H9 (cell line): ENCODE data around the gene SMIM9. TPM values are rescaled to one million over a fixed set of nuclear protein-coding genes. Genes with fewer than 3 reads are reported as not detected.

Experiments
- DNase-seq: peaks from one replicate; pipeline ENCODE4 v3.0.0-alpha.2; 2017
- H2AFZ ChIP-seq: one replicate; pipeline ENCODE4 v1.6.1; 2013; ENCODE audit warnings: mild to moderate bottlenecking, low read length, control low read depth, moderate library complexity
- H2AK5ac ChIP-seq: 2 replicates; pipeline ENCODE4 v1.6.1; 2013; ENCODE audit warnings: low read length, control low read depth, mixed read lengths; ENCODE audit not compliant: insufficient read length
- H2BK120ac ChIP-seq: one replicate; pipeline ENCODE4 v1.6.1; 2013; ENCODE audit warnings: low read depth, mild to moderate bottlenecking, low read length, control low read depth, inconsistent platforms; ENCODE audit not compliant: poor library complexity, severe bottlenecking
- H2BK12ac ChIP-seq: 2 replicates; pipeline ENCODE4 v1.6.1; 2013; ENCODE audit warnings: low read length, control low read depth, mixed read lengths, low read depth; ENCODE audit not compliant: insufficient read length
- H2BK15ac ChIP-seq: 2 replicates; pipeline ENCODE4 v1.6.1; 2013; ENCODE audit warnings: low read depth, low read length, control low read depth
- H2BK20ac ChIP-seq: one replicate; pipeline ENCODE4 v1.6.1; 2013; ENCODE audit warnings: low read depth, mild to moderate bottlenecking, low read length, control low read depth, inconsistent platforms; ENCODE audit not compliant: poor library complexity, severe bottlenecking
- H2BK5ac ChIP-seq: 2 replicates; pipeline ENCODE4 v1.6.1; 2013; ENCODE audit warnings: low read length, control low read depth, mixed read lengths; ENCODE audit not compliant: insufficient read length
- H3K14ac ChIP-seq: 2 replicates; pipeline ENCODE4 v1.6.1; 2013; ENCODE audit warnings: low read length, control low read depth; ENCODE audit not compliant: insufficient read depth
- H3K18ac ChIP-seq: 2 replicates; pipeline ENCODE4 v1.6.1; 2013; ENCODE audit warnings: low read depth, mild to moderate bottlenecking, mixed read lengths, low read length, control low read depth; ENCODE audit not compliant: insufficient read length
- H3K23ac ChIP-seq: 2 replicates; pipeline ENCODE4 v1.6.1; 2013; ENCODE audit warnings: low read length, control low read depth, mixed read lengths, low read depth; ENCODE audit not compliant: insufficient read length
- H3K23me2 ChIP-seq: 2 replicates; pipeline ENCODE4 v1.6.1; 2013; ENCODE audit warnings: low read depth, mild to moderate bottlenecking, mixed read lengths, low read length, control low read depth; ENCODE audit not compliant: insufficient read length, poor library complexity, severe bottlenecking
- H3K27ac ChIP-seq: 2 replicates; pipeline ENCODE4 v1.5.1; 2013; ENCODE audit warnings: low read length, control low read depth, mixed read lengths, low read depth; ENCODE audit not compliant: insufficient read length
- H3K27me3 ChIP-seq: 2 replicates; pipeline ENCODE4 v1.6.1; 2013; ENCODE audit warnings: low read length, control low read depth, inconsistent platforms; ENCODE audit not compliant: insufficient read depth
- H3K4ac ChIP-seq: 2 replicates; pipeline ENCODE4 v1.6.1; 2013; ENCODE audit warnings: low read depth, mild to moderate bottlenecking, control low read depth, inconsistent platforms, low read length, moderate library complexity
- H3K4me1 ChIP-seq: 2 replicates; pipeline ENCODE4 v1.6.1; 2013; ENCODE audit warnings: low read length, control low read depth, inconsistent platforms; ENCODE audit not compliant: insufficient read depth
- H3K4me2 ChIP-seq: 2 replicates; pipeline ENCODE4 v1.6.1; 2013; ENCODE audit warnings: low read length, control low read depth, mixed read lengths; ENCODE audit not compliant: insufficient read length, insufficient read depth
- H3K56ac ChIP-seq: 2 replicates; pipeline ENCODE4 v1.6.1; 2013; ENCODE audit warnings: low read depth, mild to moderate bottlenecking, mixed read lengths, low read length, control low read depth; ENCODE audit not compliant: insufficient read length
- H3K79me1 ChIP-seq: 2 replicates; pipeline ENCODE4 v1.6.1; 2013; ENCODE audit warnings: low read depth, mild to moderate bottlenecking, moderate library complexity, low read length, control low read depth, inconsistent platforms; ENCODE audit not compliant: insufficient read depth, poor library complexity, severe bottlenecking
- H3K79me2 ChIP-seq: 2 replicates; pipeline ENCODE4 v1.6.1; 2013; ENCODE audit warnings: low read length, control low read depth, inconsistent platforms; ENCODE audit not compliant: insufficient read depth
- H3K9ac ChIP-seq: 2 replicates; pipeline ENCODE4 v1.6.1; 2013; ENCODE audit warnings: low read length, control low read depth, mixed read lengths; ENCODE audit not compliant: insufficient read length; ENCODE audit errors: extremely low read depth
- H3K9me3 ChIP-seq: one replicate; pipeline ENCODE4 v1.6.1; 2013; ENCODE audit warnings: low read depth, low read length, inconsistent platforms; ENCODE audit not compliant: control insufficient read depth
- H3T11ph ChIP-seq: one replicate; pipeline ENCODE4 v1.6.1; 2013; ENCODE audit warnings: mild to moderate bottlenecking, low read length, control low read depth, inconsistent platforms
- H4K20me1 ChIP-seq: one replicate; pipeline ENCODE4 v1.6.1; 2013; ENCODE audit not compliant: control insufficient read depth, insufficient read length, insufficient read depth
- H4K5ac ChIP-seq: 2 replicates; pipeline ENCODE4 v1.6.1; 2013; ENCODE audit warnings: low read depth, mild to moderate bottlenecking, mixed read lengths, low read length, control low read depth; ENCODE audit not compliant: insufficient read length
- H4K8ac ChIP-seq: replicated peaks from 2 replicates; pipeline ENCODE4 v1.6.1; 2013; ENCODE audit warnings: low read length, control low read depth, mixed read lengths, low read depth; ENCODE audit not compliant: insufficient read length
- H4K91ac ChIP-seq: 2 replicates; pipeline ENCODE4 v1.6.1; 2013; ENCODE audit warnings: low read depth, mild to moderate bottlenecking, moderate library complexity, mixed read lengths, low read length, control low read depth; ENCODE audit not compliant: insufficient read length
- H3K27ac Mint-ChIP-seq, 3 experiments: 2 replicates in 2 of 3; 3 replicates in 1 of 3; pipeline ENCODE4 v1.8.0; 2020 to 2021; ENCODE audit warnings: mixed read lengths in 3 of 3, mild to moderate bottlenecking in 1 of 3, moderate library complexity in 1 of 3
- H3K27me3 Mint-ChIP-seq: 2 replicates; pipeline ENCODE4 v1.8.0; 2021; ENCODE audit warnings: low read depth, mild to moderate bottlenecking, moderate library complexity, mixed read lengths
- H3K36me3 Mint-ChIP-seq, 3 experiments: 2 replicates in 2 of 3; 3 replicates in 1 of 3; pipeline ENCODE4 v1.8.0; 2020 to 2021; ENCODE audit warnings: low read depth in 3 of 3, mixed read lengths in 3 of 3; ENCODE audit not compliant: insufficient read depth in 1 of 3
- H3K4me1 Mint-ChIP-seq, 2 experiments: 2 replicates each; pipeline ENCODE4 v1.8.0; 2020; ENCODE audit warnings: mixed read lengths in 2 of 2
- H3K4me3 Mint-ChIP-seq, 2 experiments: 2 replicates in 1 of 2; 3 replicates in 1 of 2; pipeline ENCODE4 v1.8.0; 2020 to 2021; ENCODE audit warnings: mild to moderate bottlenecking in 2 of 2, mixed read lengths in 2 of 2, moderate library complexity in 1 of 2
- H3K9me3 Mint-ChIP-seq, 2 experiments: 2 replicates in 1 of 2; 3 replicates in 1 of 2; pipeline ENCODE4 v1.8.0; 2020; ENCODE audit warnings: mild to moderate bottlenecking in 2 of 2, mixed read lengths in 2 of 2, moderate library complexity in 1 of 2
- WGBS: extraction: QIAGEN DNeasy Blood & Tissue Kit; methylation state at CpG from one replicate; pipeline ENCODE4 v1.1.7; 2013; ENCODE audit warnings: missing lambda C conversion rate, low lambda C conversion rate, mixed read lengths; ENCODE audit not compliant: insufficient read length; ENCODE audit errors: extremely low coverage; 5-methylcytosine and 5-hydroxymethylcytosine counted together
- total RNA-seq: library from RNA; stranded (reverse); gene quantifications from 2 replicates; pipeline ENCODE4 v1.2.1, GENCODE V29; 2021
- TF ChIP-seq, protein P1 (sequence below): fragments of 200-600 bp; sonication (generic); conservative IDR thresholded peaks from 3 replicates; pipeline ENCODE4 v1.8.0; 2021; ENCODE audit warnings: antibody characterized with exemption, mild to moderate bottlenecking

Gene SMIM9
- total RNA-seq, 1 experiment from 2014 or later, result not detected

DNA sequence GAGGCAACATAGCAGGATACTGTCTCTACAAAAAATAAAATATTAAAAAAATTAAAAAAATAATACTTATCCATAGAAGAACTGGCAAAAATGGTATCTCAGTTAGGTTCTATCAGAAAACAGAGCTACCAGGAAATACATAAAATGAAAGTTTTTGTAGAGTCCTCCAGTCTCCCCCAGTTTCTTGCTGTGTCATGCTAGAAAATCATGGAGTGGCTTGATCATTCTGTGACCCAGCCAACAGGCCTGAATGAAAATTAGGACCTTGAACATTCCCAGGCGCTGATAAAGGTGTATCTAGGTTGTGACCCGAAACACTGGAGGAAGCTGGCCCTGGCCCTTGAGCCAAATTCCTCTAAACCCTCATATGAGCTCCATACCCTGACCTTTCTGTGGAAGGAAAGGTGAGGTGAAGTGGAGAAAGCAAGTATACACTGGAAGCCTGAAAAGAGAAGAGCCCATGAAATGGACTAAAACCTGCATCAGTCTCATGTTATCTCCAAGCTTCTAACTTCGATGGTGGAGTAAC is 652 bp downstream of the SMIM9 start:
- H3K23me2 ChIP-seq, result no peaks in the 10 kb centered on the region
- H3K79me1 ChIP-seq, result no peaks in the 10 kb centered on the region
- H3K27me3 ChIP-seq, result no peaks in the 10 kb centered on the region
- no peak overlapping the region for H3K14ac ChIP-seq
- no peak overlapping the region for H4K91ac ChIP-seq
- no peak overlapping the region for H2AK5ac ChIP-seq
- no peaks in the 10 kb centered on the region for H3K79me2 ChIP-seq
- no peak overlapping the region for H4K8ac ChIP-seq
- H3K27ac ChIP-seq, result no peak overlapping the region
- no peaks in the 10 kb centered on the region; the same call in 1 of the 2 replicates for H3K27me3 Mint-ChIP-seq
- H3K4me1 ChIP-seq, result no peaks in the 10 kb centered on the region; the same call in 1 of the 2 replicates
- H2BK120ac ChIP-seq, result no peak overlapping the region
- no peak overlapping the region for H3K27ac Mint-ChIP-seq
- H2BK20ac ChIP-seq, result no peak overlapping the region
- H3K9me3 ChIP-seq, result peaks cover 42% of the 10 kb centered on the region
- no peak overlapping the region for H3K4me3 Mint-ChIP-seq
- peaks cover 0 to 8% of the 10 kb centered on the region in 2 experiments; a peak in 1 of 4 replicates for H3K4me1 Mint-ChIP-seq
- no peak overlapping the region for H2BK5ac ChIP-seq
- H3K56ac ChIP-seq, result no peak overlapping the region
- no peak overlapping the region for H2BK15ac ChIP-seq
- no peaks in the 10 kb centered on the region for H4K20me1 ChIP-seq
- H2BK12ac ChIP-seq, result no peak overlapping the region
- no CpG with 5 or more reads among the region's 3 CpGs for WGBS
- no peak overlapping the region for H3T11ph ChIP-seq
- peaks cover 63% of the 10 kb centered on the region in 2 experiments for H3K9me3 Mint-ChIP-seq
- H3K18ac ChIP-seq, result no peak overlapping the region
- H2AFZ ChIP-seq, result no peak overlapping the region
- H4K5ac ChIP-seq, result no peak overlapping the region
- TF ChIP-seq, protein P1, sequence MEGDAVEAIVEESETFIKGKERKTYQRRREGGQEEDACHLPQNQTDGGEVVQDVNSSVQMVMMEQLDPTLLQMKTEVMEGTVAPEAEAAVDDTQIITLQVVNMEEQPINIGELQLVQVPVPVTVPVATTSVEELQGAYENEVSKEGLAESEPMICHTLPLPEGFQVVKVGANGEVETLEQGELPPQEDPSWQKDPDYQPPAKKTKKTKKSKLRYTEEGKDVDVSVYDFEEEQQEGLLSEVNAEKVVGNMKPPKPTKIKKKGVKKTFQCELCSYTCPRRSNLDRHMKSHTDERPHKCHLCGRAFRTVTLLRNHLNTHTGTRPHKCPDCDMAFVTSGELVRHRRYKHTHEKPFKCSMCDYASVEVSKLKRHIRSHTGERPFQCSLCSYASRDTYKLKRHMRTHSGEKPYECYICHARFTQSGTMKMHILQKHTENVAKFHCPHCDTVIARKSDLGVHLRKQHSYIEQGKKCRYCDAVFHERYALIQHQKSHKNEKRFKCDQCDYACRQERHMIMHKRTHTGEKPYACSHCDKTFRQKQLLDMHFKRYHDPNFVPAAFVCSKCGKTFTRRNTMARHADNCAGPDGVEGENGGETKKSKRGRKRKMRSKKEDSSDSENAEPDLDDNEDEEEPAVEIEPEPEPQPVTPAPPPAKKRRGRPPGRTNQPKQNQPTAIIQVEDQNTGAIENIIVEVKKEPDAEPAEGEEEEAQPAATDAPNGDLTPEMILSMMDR, result no peak
- H3K4ac ChIP-seq, result no peak overlapping the region
- peaks cover 0 to 1% (median 0%) of the 10 kb centered on the region in 3 experiments; a peak in 3 of 7 replicates for H3K36me3 Mint-ChIP-seq
- no peak overlapping the region for H3K23ac ChIP-seq
- H3K4me2 ChIP-seq, result no peak overlapping the region
- DNase-seq, result no peak
- no peak overlapping the region for H3K9ac ChIP-seq
